Lower leg skin (tissue), 4 donors: ENCODE data around the gene CFAP299. TPM values are rescaled to one million over a fixed set of nuclear protein-coding genes. Genes with fewer than 3 reads are reported as not detected.

Experiments
- DNase-seq, 2 donors: peaks; one replicate each; pipeline ENCODE4 v3.0.0-alpha.2; 2019; ENCODE audit warnings: low spot score in 2 of 2
- H3K4me3 ChIP-seq: fragments of 200-600 bp; sonication (generic); 2 replicates; pipeline ENCODE4 v1.5.1; 2017; ENCODE audit warnings: mild to moderate bottlenecking, low read depth; ENCODE audit not compliant: poor library complexity, severe bottlenecking
- POLR2A ChIP-seq, 2 donors: fragments of 450-650 bp; IDR thresholded peaks; one replicate each; pipeline ENCODE4 v1.6.1; 2016 to 2017; ENCODE audit warnings: antibody characterized with exemption in 2 of 2, mild to moderate bottlenecking in 1 of 2, moderate library complexity in 1 of 2
- WGBS, 2 donors: methylation state at CpG; one replicate each; pipeline ENCODE4 v1.1.5; 2018; 5-methylcytosine and 5-hydroxymethylcytosine counted together
- intact Hi-C: fragments of 100-400 bp; cut with DNase I; formaldehyde crosslinking; loops from one replicate; pipeline ENCODE4 v1.15.0; 2023; ENCODE audit warnings: low total_unique reads
- total RNA-seq, 4 donors: library from RNA; depleted of rRNA; stranded (reverse); fragments of >200 nt; gene quantifications; one replicate each; pipeline ENCODE4 v1.1.0, GENCODE V29; 2016
- TF ChIP-seq, protein P1 (sequence below), 3 donors: fragments of 450-650 bp; IDR thresholded peaks; one replicate each; pipeline ENCODE4 v1.5.1; 2016; ENCODE audit warnings: antibody characterized with exemption in 3 of 3, mild to moderate bottlenecking in 3 of 3, moderate library complexity in 2 of 3

CFAP299 gene
- total RNA-seq, 4 donors from 2014 or later, result not detected

DNA sequence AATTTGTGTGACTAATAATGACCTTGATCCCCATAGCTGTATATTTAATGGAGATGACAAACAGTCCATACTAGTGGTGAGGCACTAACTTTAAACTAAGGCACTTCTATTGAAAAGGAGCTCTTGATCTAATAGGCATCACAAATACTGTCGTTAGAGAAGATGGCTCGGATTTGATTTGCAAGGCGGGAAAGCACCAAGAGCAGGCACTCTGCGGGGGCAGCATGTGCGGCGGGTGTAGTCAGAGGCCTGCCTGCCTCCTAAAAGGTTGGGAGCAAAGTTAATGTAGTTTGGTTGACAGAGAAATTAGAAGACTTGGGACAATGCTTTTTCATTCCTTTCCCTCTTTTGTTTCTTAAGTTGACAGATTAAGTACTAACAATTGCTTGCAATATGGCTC lies 278.8 kb downstream of the CFAP299 start:
- no peak for DNase-seq
- intact Hi-C loops, result no loop called here
- no peak overlapping the region for H3K4me3 ChIP-seq
- 87 to 91% methylated on average over 6 of the region's 6 CpGs for WGBS, 2 donors
- no peak for TF ChIP-seq POLR2A (IDR thresholded peaks at IDR 0.05)
- TF ChIP-seq, protein P1, sequence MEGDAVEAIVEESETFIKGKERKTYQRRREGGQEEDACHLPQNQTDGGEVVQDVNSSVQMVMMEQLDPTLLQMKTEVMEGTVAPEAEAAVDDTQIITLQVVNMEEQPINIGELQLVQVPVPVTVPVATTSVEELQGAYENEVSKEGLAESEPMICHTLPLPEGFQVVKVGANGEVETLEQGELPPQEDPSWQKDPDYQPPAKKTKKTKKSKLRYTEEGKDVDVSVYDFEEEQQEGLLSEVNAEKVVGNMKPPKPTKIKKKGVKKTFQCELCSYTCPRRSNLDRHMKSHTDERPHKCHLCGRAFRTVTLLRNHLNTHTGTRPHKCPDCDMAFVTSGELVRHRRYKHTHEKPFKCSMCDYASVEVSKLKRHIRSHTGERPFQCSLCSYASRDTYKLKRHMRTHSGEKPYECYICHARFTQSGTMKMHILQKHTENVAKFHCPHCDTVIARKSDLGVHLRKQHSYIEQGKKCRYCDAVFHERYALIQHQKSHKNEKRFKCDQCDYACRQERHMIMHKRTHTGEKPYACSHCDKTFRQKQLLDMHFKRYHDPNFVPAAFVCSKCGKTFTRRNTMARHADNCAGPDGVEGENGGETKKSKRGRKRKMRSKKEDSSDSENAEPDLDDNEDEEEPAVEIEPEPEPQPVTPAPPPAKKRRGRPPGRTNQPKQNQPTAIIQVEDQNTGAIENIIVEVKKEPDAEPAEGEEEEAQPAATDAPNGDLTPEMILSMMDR (IDR thresholded peaks at IDR 0.05), result no peak

DNA sequence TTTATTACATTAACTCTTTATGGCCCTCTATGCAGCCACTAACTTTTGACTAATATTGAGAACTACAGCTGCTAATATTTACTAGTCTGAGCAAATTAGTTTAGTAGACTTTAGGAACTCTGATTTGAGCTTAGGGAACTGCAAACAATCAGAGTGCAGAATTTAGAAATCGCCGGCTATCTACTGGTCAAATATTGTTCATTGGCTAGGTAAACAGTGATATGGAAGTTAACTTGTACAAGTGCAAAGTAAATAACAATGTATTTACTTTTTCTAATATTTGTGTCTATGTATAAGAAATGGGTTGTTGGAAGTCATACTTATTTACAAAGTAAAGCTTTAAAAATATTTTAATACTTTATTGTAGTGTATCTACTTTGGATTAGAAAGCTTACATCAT lies 279.6 kb downstream of the CFAP299 start:
- H3K4me3 ChIP-seq, result no peak overlapping the region
- no peak for DNase-seq
- TF ChIP-seq, protein P1 (IDR thresholded peaks at IDR 0.05), result no peak
- TF ChIP-seq POLR2A (IDR thresholded peaks at IDR 0.05), result no peak
- WGBS, 2 donors, result 88 to 96% methylated on average over 2 of the region's 2 CpGs
- intact Hi-C loops, result no loop called here

- DNase-seq, result no peak
- TF ChIP-seq POLR2A (IDR thresholded peaks at IDR 0.05), result no peak
- TF ChIP-seq, protein P1 (IDR thresholded peaks at IDR 0.05), result no peak
- intact Hi-C loops, result no loop called here
- WGBS, 2 donors, result 33 to 43% methylated on average over 1 of the region's 1 CpG
- no peak overlapping the region for H3K4me3 ChIP-seq
Observed at GRCh38 chr4:80619070-80619674, 283.6 kb downstream of the CFAP299 start.

- TF ChIP-seq, protein P1 (IDR thresholded peaks at IDR 0.05), result no peak
- TF ChIP-seq POLR2A (IDR thresholded peaks at IDR 0.05), result no peak
- intact Hi-C loops, result no loop called here
- H3K4me3 ChIP-seq, result no peak overlapping the region
- DNase-seq, result no peak
- 48 to 71% methylated on average over 1 of the region's 1 CpG for WGBS, 2 donors
Observed at GRCh38 chr4:80631861-80632260, 296.3 kb downstream of the CFAP299 start.

GRCh38 chr4:80637190-80637589 lies 301.7 kb downstream of the CFAP299 start:
- TF ChIP-seq, protein P1 (IDR thresholded peaks at IDR 0.05), result no peak
- TF ChIP-seq POLR2A (IDR thresholded peaks at IDR 0.05), result no peak
- DNase-seq, result no peak
- 84 to 91% methylated on average over 2 of the region's 2 CpGs for WGBS, 2 donors
- H3K4me3 ChIP-seq, result no peak overlapping the region
- intact Hi-C loops, result no loop called here

- intact Hi-C loops, result no loop called here
- TF ChIP-seq, protein P1 (IDR thresholded peaks at IDR 0.05), result no peak
- no peak for TF ChIP-seq POLR2A (IDR thresholded peaks at IDR 0.05)
- no peak for DNase-seq
- WGBS, 2 donors, result 55 to 68% methylated on average over 2 of the region's 2 CpGs
- no peak overlapping the region for H3K4me3 ChIP-seq
Observed at GRCh38 chr4:80646061-80646460, 310.5 kb downstream of the CFAP299 start.
